Measurements from ENCODE around the gene PALLD.

- TF ChIP-seq CTCF (IDR thresholded peaks at IDR 0.05; ENCODE audit: borderline replicate concordance, extremely low read depth, low read length, poor library complexity, severe bottlenecking) (no peak), EZH2 (IDR thresholded peaks at IDR 0.05; ENCODE audit: borderline replicate concordance, low read depth, low read length, severe bottlenecking) (no peak)
Measured at GRCh38 chr4:168461821-168462220, 35.0 kb upstream of the PALLD start.
